Measurements from ENCODE around the gene LRRC42.

The LRRC42 gene

GRCh38 chr1:53946252-53947171 is at the start of gene LRRC42:
Gene LRRC42 (plus strand): TSS chr1:53946350. CDS start chr1:53952000, 5,650 bp downstream.
- no peak for DNase-seq

- no peak for DNase-seq
These were observed 49.4 kb upstream of the LRRC42 start for GRCh38 chr1:53896635-53897229.

DNA sequence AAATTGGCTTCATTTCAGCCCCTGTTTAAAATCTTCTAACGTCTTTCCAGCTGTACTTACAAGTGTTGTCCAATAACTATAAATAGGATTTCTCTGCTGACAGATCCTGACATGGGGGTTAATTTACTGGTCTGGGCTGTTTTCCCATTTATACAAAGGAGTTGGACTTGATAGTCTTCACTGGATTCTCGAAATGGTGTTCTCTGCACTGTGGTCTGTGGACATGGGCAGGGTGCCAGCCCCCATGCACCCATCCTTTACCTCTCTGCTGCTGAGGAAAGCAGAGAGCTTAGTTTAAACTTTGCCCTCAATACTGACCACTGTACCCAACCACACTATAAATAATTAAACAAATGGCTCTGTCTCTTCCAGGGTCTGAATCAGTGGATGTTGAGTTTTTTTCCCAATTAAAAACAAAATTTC is 46.9 kb upstream of the LRRC42 start:
- no peak for DNase-seq

DNA sequence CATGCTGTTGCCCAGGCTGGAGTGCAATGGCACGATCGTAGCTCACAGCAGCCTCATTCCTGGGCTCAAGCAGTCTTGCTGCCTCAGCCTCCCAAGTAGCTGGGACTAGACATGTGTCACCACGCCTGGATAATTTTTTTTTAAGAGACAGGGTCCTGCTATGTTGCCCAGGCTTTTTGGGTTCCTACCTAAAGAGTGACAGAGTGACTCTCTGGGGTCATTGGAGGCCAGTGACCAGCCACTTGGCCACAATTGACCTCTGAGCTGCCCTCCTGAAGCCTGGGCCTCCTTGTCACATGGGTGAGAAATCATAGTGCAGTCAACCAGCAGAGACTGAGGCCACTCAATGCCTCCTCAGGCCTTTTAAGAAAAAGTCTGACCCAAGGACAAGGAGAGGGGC is 46.4 kb upstream of the LRRC42 start:
- no peak for DNase-seq

- no peak for DNase-seq
These were observed 43.7 kb upstream of the LRRC42 start for GRCh38 chr1:53902235-53903138.

GRCh38 chr1:53905509-53905908 is 40.6 kb upstream of the LRRC42 start:
- no peak for DNase-seq

DNA sequence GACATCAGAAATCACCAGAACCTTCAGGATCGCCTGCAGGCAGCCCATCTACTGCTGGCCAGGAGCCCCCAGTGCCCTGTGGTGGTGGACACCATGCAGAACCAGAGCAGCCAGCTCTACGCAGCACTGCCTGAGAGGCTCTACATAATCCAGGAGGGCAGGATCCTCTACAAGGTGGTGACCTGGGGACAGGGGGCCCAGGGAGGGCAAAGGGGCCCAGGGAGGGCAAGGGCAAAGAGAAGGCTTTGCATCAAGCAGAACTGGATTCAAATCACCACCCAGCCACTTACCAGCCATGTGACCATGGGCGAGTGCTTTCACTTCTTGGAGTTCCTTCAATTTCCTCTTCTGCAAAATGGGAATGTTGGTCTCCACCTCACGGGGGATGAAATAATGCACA is 40.0 kb upstream of the LRRC42 start:
- no peak for DNase-seq

DNA sequence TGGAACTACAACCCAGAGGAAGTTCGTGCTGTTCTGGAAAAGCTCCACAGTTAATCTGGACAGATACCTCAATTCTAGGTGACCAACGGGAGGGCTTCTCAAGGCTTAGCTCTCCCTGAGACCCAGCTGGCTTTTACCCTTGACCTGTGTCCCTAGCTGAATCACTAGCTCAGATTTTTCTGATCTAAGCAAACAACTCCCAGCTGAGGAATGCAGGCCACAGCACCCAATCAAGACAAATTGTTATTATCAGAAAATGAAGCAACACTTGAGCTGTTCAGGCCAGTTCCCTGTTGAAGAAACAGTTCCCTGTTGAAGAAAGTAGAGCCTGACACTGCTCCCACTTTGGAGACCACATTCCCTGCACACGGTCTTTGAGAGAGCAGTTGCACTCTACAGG is 36.2 kb upstream of the LRRC42 start:
- DNase-seq, result no peak

DNA sequence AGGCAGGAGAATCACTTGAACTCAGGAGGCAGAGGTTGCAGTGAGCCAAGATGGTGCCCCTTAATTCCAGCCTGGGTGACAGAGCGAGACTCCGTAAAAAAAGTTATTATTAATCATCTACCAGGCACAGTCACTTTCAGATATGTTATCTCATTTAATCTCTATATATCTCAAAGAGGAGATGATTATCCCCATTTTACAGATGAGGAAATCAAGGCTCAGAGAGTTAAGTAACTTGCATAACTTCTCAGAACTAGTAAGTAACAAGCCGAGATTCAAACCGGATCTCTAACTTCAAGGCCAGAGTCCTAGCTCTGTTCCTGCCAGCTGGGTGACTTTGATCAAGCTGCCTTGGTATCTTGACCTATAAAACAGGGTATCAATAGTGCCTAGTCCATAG is 34.7 kb upstream of the LRRC42 start:
- DNase-seq, result no peak

DNA sequence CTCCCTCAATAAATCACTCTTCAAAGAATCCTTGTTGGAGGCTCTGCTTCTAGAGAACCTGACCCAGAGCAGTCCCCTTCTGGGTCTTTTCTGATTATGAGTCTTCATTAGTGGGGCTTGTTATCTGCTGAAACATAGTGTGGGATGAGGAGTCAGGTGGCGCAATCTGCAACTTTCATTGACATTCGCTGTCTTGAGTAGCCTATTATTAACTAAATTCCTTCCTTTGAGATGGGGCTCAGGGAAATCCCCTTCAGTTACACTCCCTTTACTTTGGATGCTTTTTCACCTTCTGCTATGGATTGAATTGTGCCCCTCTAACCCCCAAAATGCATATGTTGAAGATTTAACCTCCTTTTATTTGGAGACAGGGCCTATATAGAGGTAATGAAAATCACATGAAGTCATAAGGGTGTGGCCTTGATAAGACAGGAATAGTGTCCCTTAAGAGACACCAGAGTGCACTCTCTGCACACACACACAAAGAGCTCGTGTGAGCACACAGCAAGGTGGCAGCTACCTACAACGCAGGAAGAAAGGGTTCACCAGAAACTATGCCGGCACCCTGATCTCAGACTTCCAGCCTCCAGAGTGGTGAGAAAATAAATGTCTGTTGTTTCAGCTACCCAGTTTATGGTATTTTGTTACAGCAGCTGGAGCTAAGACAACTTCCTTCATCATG is 32.7 kb upstream of the LRRC42 start:
- DNase-seq, result no peak

GRCh38 chr1:53918343-53918742 is 27.8 kb upstream of the LRRC42 start:
- no peak for DNase-seq

DNA sequence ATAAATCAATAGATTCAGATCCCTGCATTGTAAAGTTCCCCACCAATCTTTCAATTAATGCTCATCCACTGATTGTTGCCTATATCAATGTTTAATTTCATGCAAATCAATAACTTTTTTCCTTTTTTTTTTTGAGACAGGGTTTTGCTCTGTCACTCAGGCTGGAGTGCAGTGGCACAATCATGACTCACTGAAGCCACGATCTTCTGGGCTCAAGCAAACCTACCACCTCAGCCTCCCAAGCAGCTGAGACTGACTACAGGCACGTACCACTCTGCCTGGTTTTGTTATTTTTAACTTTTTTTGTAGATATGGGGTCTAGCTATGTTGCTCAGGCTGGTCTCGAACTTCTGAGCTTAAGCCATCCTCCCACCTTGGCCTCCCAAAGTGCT is 26.5 kb upstream of the LRRC42 start:
- DNase-seq, result peak; percentile 26

GRCh38 chr1:53927376-53927881 is 18.7 kb upstream of the LRRC42 start:
- DNase-seq, result no peak

DNA sequence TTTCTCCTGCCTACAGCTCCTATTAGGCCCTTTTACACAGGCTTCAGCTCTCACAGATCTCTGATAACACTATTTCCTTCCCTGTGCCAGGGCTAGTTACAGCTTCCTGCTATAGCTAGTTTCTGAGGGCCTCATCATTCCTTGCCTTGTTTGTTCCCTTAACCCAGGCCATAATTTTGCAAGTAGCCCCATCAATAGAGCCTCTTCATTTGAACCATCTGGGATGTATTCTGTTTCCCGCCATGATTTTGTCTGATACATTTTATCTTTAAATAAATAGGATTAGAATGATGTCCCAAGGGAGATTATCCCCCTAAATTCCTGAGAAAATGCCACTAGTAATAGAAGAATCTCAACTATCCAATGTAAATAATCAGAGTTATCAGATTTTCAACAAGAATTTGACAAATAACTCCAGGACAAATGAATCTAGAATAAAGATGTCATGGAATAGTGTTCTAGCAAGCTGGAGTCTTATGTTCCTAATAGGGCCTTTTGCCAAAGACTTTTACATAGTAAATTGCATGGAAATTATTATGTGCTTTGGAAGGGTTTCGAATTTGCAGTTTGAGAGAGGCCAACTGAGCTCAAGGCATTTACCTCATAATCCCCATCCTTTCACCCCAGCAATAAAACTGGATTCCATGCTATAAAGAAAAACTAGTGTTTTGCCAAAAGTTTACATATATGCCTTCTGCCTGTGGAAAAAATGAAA is 16.7 kb upstream of the LRRC42 start:
- no peak for DNase-seq

DNA sequence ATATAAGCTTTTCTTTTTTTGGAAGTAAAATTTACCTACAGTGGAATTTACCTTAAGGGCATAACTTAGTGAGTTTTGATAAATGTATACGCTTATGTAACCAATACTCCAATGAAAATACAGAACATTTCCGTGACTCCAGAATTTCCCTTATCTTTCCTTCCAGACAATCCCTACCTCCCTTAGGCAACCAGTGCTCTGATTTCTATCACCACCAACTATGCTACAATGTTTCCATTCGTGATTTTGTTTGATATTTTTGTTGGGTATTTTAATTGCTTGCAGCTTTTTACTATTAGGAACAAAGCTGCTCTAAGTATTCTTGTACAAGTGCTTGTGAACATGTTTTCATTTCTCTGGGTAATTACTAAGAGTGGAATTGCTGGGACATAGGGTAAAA is 15.2 kb upstream of the LRRC42 start:
- no peak for DNase-seq

DNA sequence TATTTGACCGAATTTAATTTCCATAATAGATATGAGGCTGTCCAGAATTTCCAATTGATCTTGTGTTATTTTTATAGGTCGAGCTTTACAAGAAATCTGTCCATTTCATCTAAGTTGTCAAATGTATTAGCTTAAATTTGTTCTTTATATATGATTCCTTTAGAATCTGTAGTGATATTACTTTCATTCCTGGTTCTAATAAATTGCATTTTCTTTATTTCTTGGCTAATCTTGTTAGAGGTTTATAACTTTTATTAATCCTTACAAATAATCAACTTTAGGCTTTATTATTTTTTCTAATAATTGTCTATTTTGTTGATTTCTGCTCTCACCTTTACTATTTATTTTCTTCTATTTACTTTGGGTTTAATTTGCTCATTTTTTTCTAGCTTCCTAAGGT is 14.6 kb upstream of the LRRC42 start:
- no peak for DNase-seq

DNA sequence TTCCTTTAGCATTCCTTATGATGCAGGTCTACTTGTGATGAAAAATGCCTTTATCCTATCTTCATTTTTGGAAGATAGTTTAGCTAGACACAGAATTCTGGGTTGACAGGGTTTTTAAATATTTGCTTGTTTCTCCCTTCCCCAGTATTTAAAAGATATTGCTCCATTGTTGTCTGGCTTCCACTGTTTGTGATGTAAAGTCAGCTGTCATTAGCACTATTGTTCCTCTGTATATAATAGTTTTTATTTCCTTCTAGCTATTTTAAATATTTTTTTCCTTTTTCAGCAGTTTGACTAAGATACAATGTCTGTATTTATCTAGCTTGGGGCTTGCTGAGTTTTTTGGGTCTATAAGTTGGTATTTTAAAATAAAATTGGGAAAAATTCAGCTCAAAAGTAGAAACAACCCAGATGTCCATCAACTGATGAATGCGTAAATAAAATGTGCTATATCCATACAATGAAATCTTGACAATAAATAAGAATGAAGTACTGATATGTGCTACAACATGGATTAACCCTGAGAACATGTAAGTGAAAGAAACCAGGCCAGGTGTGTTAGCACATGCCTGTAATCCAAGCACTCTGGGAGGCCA is 11.9 kb upstream of the LRRC42 start:
- no peak for DNase-seq

- no peak for DNase-seq
These were observed 9.7 kb upstream of the LRRC42 start for GRCh38 chr1:53936430-53936829.

DNA sequence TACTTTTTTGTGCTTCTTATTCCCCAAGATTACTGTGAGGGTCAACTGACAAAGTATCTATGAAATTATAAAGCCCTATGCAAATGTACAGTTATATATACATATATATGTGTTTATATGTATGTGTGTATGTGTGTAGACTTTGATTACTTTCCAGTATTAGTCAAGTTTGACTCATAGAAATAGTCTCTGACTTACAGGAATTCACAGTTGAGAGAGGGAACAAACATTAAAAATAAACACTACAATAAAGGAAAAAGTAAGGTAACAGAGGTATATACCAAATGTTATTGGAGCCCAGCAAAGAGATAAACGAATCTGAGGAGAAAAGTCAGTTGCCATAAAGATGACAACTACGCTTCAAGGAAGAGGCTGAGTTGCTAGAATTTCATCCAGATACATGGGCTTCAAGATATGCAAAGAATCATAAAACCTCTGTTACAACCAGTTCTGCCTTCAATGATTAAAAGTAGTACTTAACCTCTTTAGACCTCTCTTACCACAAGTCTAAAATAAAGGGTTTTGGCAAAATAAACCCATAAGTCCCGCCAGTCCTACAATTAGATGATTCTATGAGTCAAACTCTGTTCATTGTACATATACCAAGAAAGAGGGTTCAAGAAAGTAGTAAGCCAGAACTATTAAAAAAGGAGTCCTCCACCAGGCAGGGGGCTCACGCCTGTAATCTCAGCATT is 7.9 kb upstream of the LRRC42 start:
- no peak for DNase-seq

DNA sequence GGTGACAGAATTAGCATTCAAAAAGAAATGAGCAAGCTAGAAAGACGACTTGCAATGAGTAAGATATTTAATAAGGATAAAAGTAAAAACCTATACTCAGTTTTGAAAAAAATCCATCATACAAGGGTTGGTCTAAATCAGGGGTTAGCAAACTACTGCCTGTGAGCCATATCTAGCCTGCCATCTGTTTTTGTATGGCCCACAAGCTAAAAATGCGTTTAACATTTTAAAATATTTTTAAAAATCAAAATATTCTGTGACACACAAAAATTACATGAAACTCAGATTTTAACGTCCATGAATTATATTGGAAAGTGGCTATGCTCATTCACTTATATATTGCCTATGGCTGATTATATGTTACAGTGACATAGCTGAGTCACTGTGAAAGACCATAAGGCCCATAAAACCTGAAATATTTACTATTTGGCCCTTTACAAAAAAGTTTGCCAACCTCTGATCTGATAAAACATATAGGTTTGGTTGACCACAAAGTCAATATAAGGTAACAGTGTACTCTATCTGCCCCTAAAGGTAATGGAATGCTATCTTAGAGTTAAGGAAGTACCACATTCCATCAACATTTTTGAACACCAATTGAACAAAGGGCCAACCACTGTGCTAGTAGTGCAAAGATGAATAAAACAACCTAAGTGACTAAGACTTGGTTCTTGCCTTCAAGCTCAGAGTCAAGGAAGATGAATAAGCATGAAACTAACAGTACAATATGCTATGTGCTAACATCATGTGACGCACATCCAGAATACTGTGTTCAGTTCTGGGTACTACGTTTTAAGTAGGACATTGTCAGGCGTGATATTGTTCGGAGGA is 3.8 kb upstream of the LRRC42 start:
- no peak for DNase-seq
